GM18867 (cell line): Measurements from ENCODE around the gene TCF7L1.
"Not testable (repeated sequence)": the region's sequence is repeated elsewhere in the genome, so short reads cannot be mapped to it uniquely, and the experiment has no call there.

Experiments used
- ATAC-seq: cut with Tn5 transposase; IDR thresholded peaks from one replicate; pipeline ENCODE4 v1.9.1; 2021; ENCODE audit warnings: mild to moderate bottlenecking, moderate library complexity; ENCODE audit not compliant: unreplicated experiment

Gene TCF7L1

GRCh38 chr2:85132834-85133637, at the start of gene TCF7L1:
TSS of gene TCF7L1 (plus strand) at chr2:85133392. CDS start at chr2:85133685, 293 bp downstream.
- ATAC-seq = no peak

- no peak for ATAC-seq
These were observed 47.6 kb upstream of the TCF7L1 start for GRCh38 chr2:85085563-85085962.

- no peak for ATAC-seq
These were observed 45.7 kb upstream of the TCF7L1 start for GRCh38 chr2:85087541-85087940.

GRCh38 chr2:85088921-85089320, 44.3 kb upstream of the TCF7L1 start:
- no peak for ATAC-seq

- ATAC-seq = no peak
These were observed 43.6 kb upstream of the TCF7L1 start for GRCh38 chr2:85089585-85089984.

- no peak for ATAC-seq
These were observed 41.4 kb upstream of the TCF7L1 start for GRCh38 chr2:85091838-85092237.

GRCh38 chr2:85095094-85095493, 38.1 kb upstream of the TCF7L1 start:
- no peak for ATAC-seq

- no peak for ATAC-seq
These were observed 36.6 kb upstream of the TCF7L1 start for GRCh38 chr2:85096616-85097015.

- no peak for ATAC-seq
These were observed 29.0 kb upstream of the TCF7L1 start for GRCh38 chr2:85104228-85104627.

GRCh38 chr2:85106489-85107180, 26.6 kb upstream of the TCF7L1 start:
- ATAC-seq = no peak

- ATAC-seq = no peak
These were observed 22.1 kb upstream of the TCF7L1 start for GRCh38 chr2:85110991-85111560.

- ATAC-seq = no peak
These were observed 21.3 kb upstream of the TCF7L1 start for GRCh38 chr2:85111819-85112281.

GRCh38 chr2:85112906-85113625, 20.1 kb upstream of the TCF7L1 start:
- no peak for ATAC-seq

GRCh38 chr2:85114586-85115330, 18.4 kb upstream of the TCF7L1 start:
- no peak for ATAC-seq

- no peak for ATAC-seq
These were observed 17.0 kb upstream of the TCF7L1 start for GRCh38 chr2:85116207-85116606.

GRCh38 chr2:85119900-85120299, 13.3 kb upstream of the TCF7L1 start:
- no peak for ATAC-seq

GRCh38 chr2:85120363-85120762, 12.8 kb upstream of the TCF7L1 start:
- ATAC-seq = no peak

GRCh38 chr2:85126462-85126861, 6.7 kb upstream of the TCF7L1 start:
- ATAC-seq = not testable (repeated sequence)

- no peak for ATAC-seq
These were observed 3.3 kb upstream of the TCF7L1 start for GRCh38 chr2:85129861-85130260.

GRCh38 chr2:85130407-85130806, 2.8 kb upstream of the TCF7L1 start:
- no peak for ATAC-seq
